Heart left ventricle (tissue), 16 donors: Measurements from ENCODE around the gene ANKRD24. TPM values are rescaled to one million over a fixed set of nuclear protein-coding genes. Genes with fewer than 3 reads are reported as not detected.

Experiments used
- ATAC-seq, 4 donors: fragments of 200-7000 bp; cut with Tn5 transposase; one replicate each; pipeline ENCODE4 v1.9.1; 2020 to 2022; ENCODE audit warnings: moderate library complexity in 4 of 4, mild to moderate bottlenecking in 3 of 4, moderate number of reproducible peaks in 1 of 4
- DNase-seq, 5 donors: peaks; one replicate each; pipeline ENCODE4 v3.0.0-alpha.2; 2020
- H3K27ac ChIP-seq, 12 donors: fragments of 200-600 bp; sonication (generic) in 4 of 12; one replicate each; pipeline versions ENCODE4 v1.5.0 to v1.8.0; 2016 to 2022; ENCODE audit warnings: mild to moderate bottlenecking in 2 of 12
- H3K27me3 ChIP-seq, 9 donors: fragments of 200-600 bp; sonication (generic) in 2 of 9; one replicate each; pipeline versions ENCODE4 v1.5.1 to v1.8.0; 2016 to 2022; ENCODE audit warnings: mild to moderate bottlenecking in 3 of 9
- H3K36me3 ChIP-seq, 9 donors: fragments of 200-600 bp; sonication (generic) in 2 of 9; one replicate each; pipeline versions ENCODE4 v1.5.0 to v1.8.0; 2018 to 2022; ENCODE audit warnings: mild to moderate bottlenecking in 2 of 9
- H3K4me1 ChIP-seq, 12 donors: fragments of 200-600 bp; sonication (generic) in 4 of 12; one replicate each; pipeline versions ENCODE4 v1.5.0 to v1.8.0; 2016 to 2022; ENCODE audit warnings: mild to moderate bottlenecking in 3 of 12
- H3K4me3 ChIP-seq, 12 donors: fragments of 200-600 bp; sonication (generic) in 4 of 12; one replicate each; pipeline versions ENCODE4 v1.5.0 to v1.8.0; 2017 to 2022; ENCODE audit warnings: mild to moderate bottlenecking in 9 of 12, moderate library complexity in 4 of 12
- H3K9me3 ChIP-seq, 12 donors: fragments of 200-600 bp; sonication (generic) in 4 of 12; one replicate each; pipeline versions ENCODE4 v1.5.0 to v1.8.0; 2016 to 2022; ENCODE audit warnings: mild to moderate bottlenecking in 1 of 12
- CTCF ChIP-seq, 12 donors: fragments of 200-600 bp; sonication (generic) in 4 of 12; IDR thresholded peaks; one replicate each; pipeline versions ENCODE4 v1.5.0 to v1.8.0; 2018 to 2022; ENCODE audit warnings: antibody characterized with exemption in 12 of 12, mild to moderate bottlenecking in 5 of 12
- POLR2A ChIP-seq, 2 donors: fragments of 450-650 bp; IDR thresholded peaks; one replicate each; pipeline ENCODE4 v1.6.1; 2017; ENCODE audit warnings: antibody characterized with exemption in 2 of 2, mild to moderate bottlenecking in 2 of 2, moderate library complexity in 2 of 2
- WGBS, 4 donors: extraction: QIAGEN DNeasy Blood & Tissue Kit in 2 of 4; methylation state at CpG; one replicate each; pipeline versions ENCODE4 v1.1.5 to v1.1.7; 2013 to 2018; 5-methylcytosine and 5-hydroxymethylcytosine counted together
- intact Hi-C, 10 donors: fragments of 100-400 bp; cut with DNase I; formaldehyde crosslinking; loops; one replicate each; pipeline versions ENCODE4 v1.11.1 to v1.14.2; 2022
- polyA plus RNA-seq, 2 donors: library from polyadenylated mRNA; stranded (reverse); fragments of 200-250 nt; gene quantifications; one replicate each; pipeline ENCODE4 v1.2.3, GENCODE V29; 2013
- total RNA-seq, 9 donors: library from RNA; depleted of rRNA in 2 of 9; stranded (reverse); fragments of >200 nt in 2 of 9; fragmentation: NEBNext Ultra II Directional in 3 of 9; extraction: Animal tissue kit (Norgen Biotek cat#: 25700) in 3 of 9; gene quantifications; one replicate each; pipeline versions ENCODE4 v1.1.0 to v1.2.4, GENCODE V29; 2016 to 2023
- donor health status: ischemic (EF 13 %, LVEDD 7.1; RV severe dilation, severe dysfunction).
- donor health status: healthy with polysubstance abuse.
- donor health status: DM: no; HTN: yes; CAD: no.
- donor health status: DM: no; HTN: no; CAD: no.
- donor health status: ischemic (EF 25% LVEDD 6.9; RV normal size, moderate dysfunction).
- donor health status: ischemic (EF 25% LVEDD 5.7; RV mildly dilated, moderate dysfunction).
- donor health status: healthy.
- donor health status: DM: yes; HTN: yes; CAD: no.
- donor health status: ischemic (EF 35%, LVEDD 5.7; RV mildly dilated, moderate dysfunction).
- donor health status: nonischemic (EF 11% LVEDD 7.7; RV severe dilation, severe dysfunction).
- donor health status: DM: yes; HTN: yes; CAD: no.
- donor health status: PGD.
- donor health status: ischemic (EF 29% LVEDD 5.4; RV normal size, mild dysfunction).
- donor health status: nonischemic (EF 23%, LVEDD 6.1; RV moderate dilation, normal function).

ANKRD24 gene
- total and polyA plus RNA-seq, 11 donors, result 0.12 to 1.4 (median 0.38) TPM; not detected in 3

GRCh38 chr19:4197228-4197624 is 14.7 kb downstream of the ANKRD24 start:
- Histone ChIP-seq H3K4me1 (peaks cover 0 to 7% (median 0%) of the 10 kb centered on the region in 12 donors), H3K9me3 (no peaks in the 10 kb centered on the region), H3K27ac (no peak overlapping the region), H3K36me3 (no peaks in the 10 kb centered on the region), H3K4me3 (no peak overlapping the region), H3K27me3 (peaks cover 22 to 77% (median 50%) of the 10 kb centered on the region in 9 donors)
- ATAC-seq (no peak), DNase-seq (no peak)
- intact Hi-C loops, result no loop called here
- WGBS, 4 donors, result 83 to 86% (median 85%) methylated on average over 5 of the region's 5 CpGs
- TF ChIP-seq POLR2A (IDR thresholded peaks at IDR 0.05), result no peak
- TF ChIP-seq CTCF (IDR thresholded peaks at IDR 0.05), result no peak

DNA sequence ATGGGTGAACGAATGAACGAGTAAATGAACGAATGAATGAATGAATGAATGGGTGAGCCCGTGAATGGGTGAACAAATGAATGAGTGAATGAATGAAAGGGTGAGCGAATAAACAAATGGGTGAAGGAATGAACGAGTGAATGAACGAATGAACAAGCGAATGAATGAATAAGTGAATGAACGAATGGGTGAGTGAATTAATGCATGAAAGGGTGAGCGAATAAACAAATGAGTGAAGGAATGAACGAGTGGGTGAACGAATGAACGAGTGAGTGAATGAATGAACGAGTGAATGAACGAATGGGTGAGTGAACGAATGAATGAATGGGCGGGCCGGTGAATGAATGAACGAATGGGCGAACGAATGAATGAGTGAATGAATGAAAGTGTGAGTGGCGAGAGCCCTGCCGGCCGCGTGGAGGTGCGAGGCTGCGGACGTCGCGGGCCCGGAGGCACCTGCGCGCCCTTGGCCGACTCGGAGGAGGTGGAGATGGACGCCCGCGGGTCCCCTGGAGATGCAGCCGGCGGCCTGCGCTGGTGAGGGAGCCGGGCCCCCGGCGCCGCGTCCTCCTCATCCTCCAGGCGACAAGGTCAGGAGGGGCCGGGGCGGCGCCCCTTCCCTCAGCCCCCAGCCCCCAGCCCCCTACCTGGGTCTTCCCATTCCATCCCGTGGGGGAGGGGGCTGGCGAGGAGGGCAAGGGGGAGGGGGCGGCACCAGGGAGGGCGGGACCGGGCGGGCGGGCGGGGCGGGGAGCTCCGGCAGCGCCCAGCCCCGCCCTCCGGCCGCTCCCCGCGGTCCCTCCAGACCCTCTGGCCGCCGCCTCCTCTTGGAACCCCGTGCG is 15.4 kb downstream of the ANKRD24 start:
- no peaks in the 10 kb centered on the region for H3K9me3 ChIP-seq
- ATAC-seq (no peak), DNase-seq (no peak)
- peaks cover 0 to 7% (median 0%) of the 10 kb centered on the region in 12 donors for H3K4me1 ChIP-seq
- intact Hi-C loops, result no loop called here
- peak overlapping the region in 1 of 12 donors; percentile 8 for H3K4me3 ChIP-seq
- H3K36me3 ChIP-seq, result no peaks in the 10 kb centered on the region
- WGBS, 4 donors, result 14 to 23% (median 19%) methylated on average over 43 to 70 of the region's 70 CpGs
- H3K27me3 ChIP-seq, result peaks cover 22 to 72% (median 50%) of the 10 kb centered on the region in 9 donors
- no peak overlapping the region for H3K27ac ChIP-seq
- TF ChIP-seq CTCF (IDR thresholded peaks at IDR 0.05), result no peak

DNA sequence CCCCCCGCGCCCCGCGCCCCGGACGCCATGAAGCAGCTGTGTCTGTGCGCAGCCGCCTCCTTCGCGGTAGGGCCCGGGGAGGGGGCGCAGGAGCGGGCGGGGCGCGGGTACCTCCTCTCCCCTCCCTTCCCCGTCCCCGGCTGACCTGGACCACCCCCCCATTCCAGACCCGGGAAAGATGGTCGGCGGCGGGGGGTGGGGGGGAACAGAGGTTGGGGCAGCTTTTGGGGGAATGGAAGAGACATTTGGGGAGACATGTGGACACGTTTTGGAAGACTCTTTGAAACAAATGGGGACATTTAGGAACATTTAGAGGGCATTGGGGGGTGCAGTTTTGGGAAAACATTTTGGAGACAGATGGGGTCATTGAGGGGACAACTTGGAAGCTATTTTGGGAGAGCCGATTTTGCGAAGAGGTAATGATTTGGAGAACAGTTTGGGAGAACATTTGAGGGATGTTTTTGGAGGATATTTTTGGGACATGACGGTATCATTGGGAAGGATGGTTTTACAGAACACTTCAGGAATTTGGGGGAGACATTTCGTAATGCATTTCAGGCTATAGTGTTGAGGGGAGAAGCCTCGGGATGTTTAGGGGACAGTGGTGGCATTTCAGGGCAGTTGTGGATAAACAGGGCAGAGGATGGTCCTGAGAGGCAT is 16.1 kb downstream of the ANKRD24 start:
- TF ChIP-seq POLR2A (IDR thresholded peaks at IDR 0.05) (no peak), CTCF (IDR thresholded peaks at IDR 0.05) (no peak)
- H3K27ac ChIP-seq, result no peak overlapping the region
- H3K27me3 ChIP-seq, result peaks cover 22 to 64% (median 50%) of the 10 kb centered on the region in 9 donors
- no peak for ATAC-seq
- peaks cover 0 to 7% (median 0%) of the 10 kb centered on the region in 12 donors for H3K4me1 ChIP-seq
- peak overlapping the region in 1 of 12 donors; percentile 8 for H3K4me3 ChIP-seq
- no peaks in the 10 kb centered on the region for H3K36me3 ChIP-seq
- intact Hi-C loops, result no loop called here
- no peaks in the 10 kb centered on the region for H3K9me3 ChIP-seq
- no peak for DNase-seq
- 6 to 18% (median 9%) methylated on average over 10 to 28 of the region's 28 CpGs for WGBS, 4 donors

DNA sequence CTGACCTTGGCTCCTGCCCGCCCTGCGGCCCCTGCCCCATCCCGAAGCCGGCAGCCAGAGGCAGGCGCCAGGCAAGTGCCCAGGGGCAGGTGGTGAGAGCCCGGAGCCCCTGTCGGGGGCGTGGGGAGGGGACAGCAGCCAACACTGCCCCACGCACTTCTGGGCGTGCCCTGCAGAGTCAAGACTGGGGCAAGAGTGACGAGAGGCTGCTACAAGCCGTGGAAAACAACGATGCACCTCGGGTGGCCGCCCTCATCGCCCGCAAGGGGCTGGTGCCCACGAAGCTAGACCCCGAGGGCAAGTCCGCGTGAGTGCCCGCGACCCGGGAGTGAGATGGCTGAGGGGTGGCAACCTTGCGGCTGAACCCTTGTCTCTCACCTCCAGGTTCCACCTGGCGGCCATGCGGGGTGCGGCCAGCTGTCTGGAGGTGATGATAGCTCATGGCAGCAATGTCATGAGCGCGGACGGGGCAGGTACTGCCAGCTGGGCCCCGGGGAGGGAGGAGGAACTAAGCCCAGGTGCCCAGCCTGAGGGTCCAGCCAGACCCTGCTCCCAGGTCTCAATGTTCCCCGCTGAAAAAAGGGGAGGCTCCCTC is 17.3 kb downstream of the ANKRD24 start:
- WGBS, 4 donors, result 62 to 74% (median 69%) methylated on average over 17 to 33 of the region's 33 CpGs
- Histone ChIP-seq H3K27ac (no peak overlapping the region), H3K4me3 (no peak overlapping the region), H3K36me3 (no peaks in the 10 kb centered on the region), H3K4me1 (peaks cover 0 to 11% (median 0%) of the 10 kb centered on the region in 12 donors), H3K27me3 (peaks cover 22 to 54% (median 44%) of the 10 kb centered on the region in 9 donors), H3K9me3 (no peaks in the 10 kb centered on the region)
- ATAC-seq (no peak), DNase-seq (no peak)
- TF ChIP-seq CTCF (IDR thresholded peaks at IDR 0.05), result no peak
- TF ChIP-seq POLR2A (IDR thresholded peaks at IDR 0.05), result no peak
- intact Hi-C loops, result loop anchor here in 9 of 10 donors (5.0 to 10.0 kb wide), 5 partner anchors 55 to 535 kb away; partner anchors contain the start of gene EEF2 (in 4 of the 9)
